Neural progenitor cell (in vitro differentiated cells): Measurements from ENCODE around the gene TENM3. TPM values are rescaled to one million over a fixed set of nuclear protein-coding genes. Genes with fewer than 3 reads are reported as not detected.

Source experiments
- DNase-seq: peaks from one replicate; pipeline ENCODE4 v3.0.0-alpha.2; 2016; ENCODE audit warnings: low spot score
- H2AFZ ChIP-seq: fragments of 200-600 bp; sonication (generic); replicated peaks from 2 replicates; pipeline ENCODE4 v1.6.1; 2016; ENCODE audit warnings: antibody characterized with exemption
- H3F3A ChIP-seq: fragments of 200-600 bp; sonication (generic); 2 replicates; pipeline ENCODE4 v1.6.1; 2016; ENCODE audit warnings: antibody characterized with exemption, low read depth
- H3K27ac ChIP-seq: fragments of 200-600 bp; sonication (generic); 2 replicates; pipeline ENCODE4 v1.5.1; 2016; ENCODE audit warnings: mild to moderate bottlenecking
- H3K27me3 ChIP-seq: fragments of 200-600 bp; sonication (generic); 2 replicates; pipeline ENCODE4 v1.6.1; 2016; ENCODE audit warnings: mild to moderate bottlenecking, moderate library complexity
- H3K36me3 ChIP-seq: fragments of 200-600 bp; sonication (generic); 2 replicates; pipeline ENCODE4 v1.5.1; 2016
- H3K4me1 ChIP-seq: fragments of 200-600 bp; sonication (generic); 2 replicates; pipeline ENCODE4 v1.6.1; 2016; ENCODE audit warnings: mixed run types
- H3K4me2 ChIP-seq: fragments of 200-600 bp; sonication (generic); 2 replicates; pipeline ENCODE4 v1.6.1; 2016
- H3K4me3 ChIP-seq: fragments of 200-600 bp; sonication (generic); 2 replicates; pipeline ENCODE4 v1.5.1; 2016
- H3K79me2 ChIP-seq: fragments of 200-600 bp; sonication (generic); 2 replicates; pipeline ENCODE4 v1.6.1; 2016; ENCODE audit warnings: low read depth
- H3K9ac ChIP-seq: fragments of 200-600 bp; sonication (generic); 2 replicates; pipeline ENCODE4 v1.6.1; 2016
- H3K9me3 ChIP-seq: fragments of 200-600 bp; sonication (generic); 2 replicates; pipeline ENCODE4 v1.5.1; 2016; ENCODE audit warnings: low read depth
- H4K20me1 ChIP-seq: fragments of 200-600 bp; sonication (generic); 2 replicates; pipeline ENCODE4 v1.6.1; 2016; ENCODE audit warnings: low read depth
- H3K27ac Mint-ChIP-seq: 3 replicates; pipeline ENCODE4 v1.8.0; 2021; ENCODE audit warnings: mixed read lengths
- H3K27me3 Mint-ChIP-seq: 2 replicates; pipeline ENCODE4 v1.8.0; 2022; ENCODE audit warnings: low read depth, mild to moderate bottlenecking, inconsistent platforms, moderate library complexity, mixed read lengths; ENCODE audit not compliant: insufficient read depth
- H3K36me3 Mint-ChIP-seq: 3 replicates; pipeline ENCODE4 v1.8.0; 2021; ENCODE audit warnings: mixed read lengths
- H3K4me1 Mint-ChIP-seq: 3 replicates; pipeline ENCODE4 v1.8.0; 2021; ENCODE audit warnings: mixed read lengths
- H3K4me3 Mint-ChIP-seq: 3 replicates; pipeline ENCODE4 v1.8.0; 2021; ENCODE audit warnings: mild to moderate bottlenecking, moderate library complexity, mixed read lengths
- H3K9me3 Mint-ChIP-seq: 3 replicates; pipeline ENCODE4 v1.8.0; 2020; ENCODE audit warnings: mixed read lengths
- CTCF ChIP-seq: fragments of 200-600 bp; sonication (generic); IDR thresholded peaks from 2 replicates; pipeline ENCODE4 v1.5.1; 2017; ENCODE audit warnings: antibody characterized with exemption, mild to moderate bottlenecking
- EZH2 ChIP-seq: fragments of 200-600 bp; sonication (generic); IDR thresholded peaks from 2 replicates; pipeline ENCODE4 v1.6.1; 2017; ENCODE audit warnings: antibody characterized with exemption, mild to moderate bottlenecking, moderate library complexity
- EZH2phosphoT487 ChIP-seq: fragments of 200-600 bp; sonication (generic); IDR thresholded peaks from 2 replicates; pipeline ENCODE4 v1.6.1; 2017; ENCODE audit warnings: antibody characterized with exemption
- total RNA-seq: library from RNA; depleted of rRNA; stranded (reverse); fragments of >200 nt; gene quantifications from 2 replicates; pipeline ENCODE4 v1.2.3, GENCODE V29; 2015; ENCODE audit warnings: low replicate concordance

The TENM3 gene
- total RNA-seq, 1 donor from 2014 or later, result 78.7 TPM

- H3K27me3 Mint-ChIP-seq, result peaks cover 3% of the 10 kb centered on the region
- no peaks in the 10 kb centered on the region for H3F3A ChIP-seq
- H3K27ac Mint-ChIP-seq, result no peak overlapping the region
- no peaks in the 10 kb centered on the region for H3K27me3 ChIP-seq
- H3K9me3 ChIP-seq, result peaks cover 13% of the 10 kb centered on the region
- no peaks in the 10 kb centered on the region for H3K4me1 ChIP-seq
- TF ChIP-seq EZH2 (no peak), CTCF (no peak), EZH2phosphoT487 (no peak)
- H3K36me3 ChIP-seq, result peaks cover 8% of the 10 kb centered on the region
- H3K36me3 Mint-ChIP-seq, result peaks cover 70% of the 10 kb centered on the region
- H3K9ac ChIP-seq, result no peak overlapping the region
- H3K9me3 Mint-ChIP-seq, result peaks cover 60% of the 10 kb centered on the region
- H3K27ac ChIP-seq, result no peak overlapping the region
- H3K4me2 ChIP-seq, result no peak overlapping the region
- H3K4me3 ChIP-seq, result no peak overlapping the region
- DNase-seq, result no peak
- H3K4me3 Mint-ChIP-seq, result no peak overlapping the region
- H3K79me2 ChIP-seq, result no peaks in the 10 kb centered on the region
- peaks cover 6% of the 10 kb centered on the region for H3K4me1 Mint-ChIP-seq
- no peak overlapping the region for H2AFZ ChIP-seq
- no peaks in the 10 kb centered on the region for H4K20me1 ChIP-seq
Measured at GRCh38 chr4:182264139-182264752, 21.0 kb downstream of the TENM3 start.

DNA sequence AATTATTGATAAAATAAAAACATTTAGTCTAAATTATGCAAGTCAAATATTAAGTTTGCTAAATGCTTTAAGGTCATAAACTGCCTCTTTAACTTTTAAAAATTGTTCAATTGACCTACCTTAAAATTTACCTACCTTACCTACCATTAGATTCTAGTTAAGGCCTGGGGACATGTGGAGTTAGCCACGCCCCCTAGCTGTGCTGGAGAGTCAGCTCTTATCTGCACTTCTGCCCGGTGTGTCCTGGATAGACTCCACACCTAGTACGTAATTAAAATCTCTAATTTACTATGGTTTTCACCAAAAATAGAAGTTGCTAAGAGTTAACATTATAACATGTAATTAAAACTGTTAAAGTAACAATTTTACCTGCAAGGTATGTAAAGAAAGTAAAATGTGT lies 22.7 kb downstream of the TENM3 start:
- no peak for DNase-seq
- peaks cover 75% of the 10 kb centered on the region for H3K36me3 Mint-ChIP-seq

DNA sequence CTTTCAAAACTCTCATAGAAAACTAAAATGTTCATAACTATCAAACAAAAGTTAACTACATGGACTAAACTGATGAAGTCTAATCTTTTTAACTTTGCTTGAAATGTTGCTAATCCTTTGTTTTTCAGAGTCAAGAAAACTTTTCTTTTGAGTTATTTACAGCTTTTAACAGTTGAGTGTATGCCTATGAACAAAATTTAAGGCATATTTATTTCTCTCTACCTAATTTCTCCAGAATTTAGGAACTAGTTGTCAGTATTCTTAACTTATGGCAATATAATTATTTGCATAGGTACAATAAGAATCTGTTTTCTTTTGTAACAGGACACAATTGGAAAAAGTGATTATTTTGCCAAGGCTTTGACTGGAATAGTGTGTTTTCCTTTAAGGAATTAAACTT lies 23.8 kb downstream of the TENM3 start:
- H3K4me1 ChIP-seq, result no peaks in the 10 kb centered on the region

More for the DNA sequence above, 22.7 kb downstream of the TENM3 start:
- peaks cover 8% of the 10 kb centered on the region for H3K36me3 ChIP-seq
- no peaks in the 10 kb centered on the region for H3K4me1 ChIP-seq
- H3K4me1 Mint-ChIP-seq, result peaks cover 6% of the 10 kb centered on the region
- H2AFZ ChIP-seq, result no peak overlapping the region
- H3K9ac ChIP-seq, result no peak overlapping the region
- TF ChIP-seq CTCF, result no peak
- TF ChIP-seq EZH2phosphoT487, result no peak
- TF ChIP-seq EZH2, result no peak
- no peak overlapping the region for H3K27ac ChIP-seq
- H3K27me3 Mint-ChIP-seq, result peaks cover 6% of the 10 kb centered on the region
- no peaks in the 10 kb centered on the region for H3F3A ChIP-seq
- H3K4me3 ChIP-seq, result no peak overlapping the region
- H3K79me2 ChIP-seq, result no peaks in the 10 kb centered on the region
- H3K4me2 ChIP-seq, result no peak overlapping the region
- no peak overlapping the region for H3K4me3 Mint-ChIP-seq
- H3K9me3 ChIP-seq, result peaks cover 19% of the 10 kb centered on the region
- H3K9me3 Mint-ChIP-seq, result peaks cover 65% of the 10 kb centered on the region
- no peak overlapping the region for H3K27ac Mint-ChIP-seq
- no peaks in the 10 kb centered on the region for H3K27me3 ChIP-seq
- H4K20me1 ChIP-seq, result no peaks in the 10 kb centered on the region

More for the DNA sequence above, 23.8 kb downstream of the TENM3 start:
- Mint-ChIP-seq H3K27ac (no peak overlapping the region), H3K36me3 (peaks cover 74% of the 10 kb centered on the region), H3K4me3 (no peak overlapping the region), H3K4me1 (no peaks in the 10 kb centered on the region), H3K9me3 (peaks cover 67% of the 10 kb centered on the region), H3K27me3 (peaks cover 6% of the 10 kb centered on the region)
- DNase-seq, result no peak
- H3K9ac ChIP-seq, result no peak overlapping the region
- H3K79me2 ChIP-seq, result no peaks in the 10 kb centered on the region
- H2AFZ ChIP-seq, result no peak overlapping the region
- TF ChIP-seq CTCF (no peak), EZH2phosphoT487 (no peak), EZH2 (no peak)
- no peak overlapping the region for H3K4me2 ChIP-seq
- H3K9me3 ChIP-seq, result peaks cover 19% of the 10 kb centered on the region
- peaks cover 14% of the 10 kb centered on the region for H3K36me3 ChIP-seq
- H3K27ac ChIP-seq, result no peak overlapping the region
- H4K20me1 ChIP-seq, result no peaks in the 10 kb centered on the region
- H3F3A ChIP-seq, result peaks cover under 1% of the 10 kb centered on the region
- H3K4me3 ChIP-seq, result no peak overlapping the region
- H3K27me3 ChIP-seq, result no peaks in the 10 kb centered on the region
